Body of pancreas (tissue), 4 donors: Measurements from ENCODE around the gene MOXD1.

Source experiments
- POLR2A ChIP-seq, 3 donors: fragments of 450-650 bp; IDR thresholded peaks; one replicate each; pipeline ENCODE4 v1.6.1; 2016; ENCODE audit warnings: antibody characterized with exemption in 3 of 3, mild to moderate bottlenecking in 2 of 3
- TF ChIP-seq, protein P1 (sequence below), 7 experiments: fragments of 450-650 bp in 4 of 7; fragments of 200-600 bp in 3 of 7; sonication (generic) in 3 of 7; IDR thresholded peaks; one replicate each; pipeline ENCODE4 v1.5.1; 2016 to 2019; ENCODE audit warnings: antibody characterized with exemption in 7 of 7

DNA sequence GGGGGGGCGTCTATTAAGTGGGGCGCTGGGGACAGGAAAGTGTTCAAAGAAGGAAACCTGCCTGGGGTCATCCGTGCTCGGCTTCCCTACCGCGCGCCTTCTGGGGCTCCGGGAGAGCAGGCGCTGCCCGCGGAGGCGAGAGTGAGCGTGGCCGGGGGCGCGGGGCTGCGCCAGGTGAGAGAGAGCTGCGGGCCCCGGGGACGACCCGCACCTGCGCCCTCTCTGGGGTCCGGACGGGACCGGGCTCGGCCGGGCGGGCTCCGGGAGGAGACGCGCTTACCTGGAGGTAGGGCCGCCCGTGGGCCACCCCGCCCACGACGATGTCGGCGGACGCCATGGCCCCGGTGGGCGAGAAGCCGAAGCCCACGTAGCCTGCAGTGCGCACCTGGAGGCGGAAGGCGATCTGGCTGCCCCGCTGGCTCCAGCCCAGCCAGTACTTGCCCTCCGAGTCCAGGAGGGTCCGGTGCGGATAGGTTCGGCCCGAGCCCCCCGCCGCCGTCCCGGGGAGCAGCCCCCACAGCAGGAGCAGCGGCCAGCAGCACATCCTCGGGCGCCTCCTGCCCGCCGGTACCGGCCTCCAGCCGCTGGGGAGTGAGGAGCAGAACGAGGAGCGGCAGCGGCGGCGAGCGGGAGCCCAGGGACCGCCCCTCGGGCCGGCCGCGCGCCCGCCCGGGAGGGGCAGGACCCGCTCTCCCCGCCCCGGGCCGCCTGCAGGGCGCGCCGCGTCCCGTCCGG, at the start of gene MOXD1:
- TF ChIP-seq, protein P1, sequence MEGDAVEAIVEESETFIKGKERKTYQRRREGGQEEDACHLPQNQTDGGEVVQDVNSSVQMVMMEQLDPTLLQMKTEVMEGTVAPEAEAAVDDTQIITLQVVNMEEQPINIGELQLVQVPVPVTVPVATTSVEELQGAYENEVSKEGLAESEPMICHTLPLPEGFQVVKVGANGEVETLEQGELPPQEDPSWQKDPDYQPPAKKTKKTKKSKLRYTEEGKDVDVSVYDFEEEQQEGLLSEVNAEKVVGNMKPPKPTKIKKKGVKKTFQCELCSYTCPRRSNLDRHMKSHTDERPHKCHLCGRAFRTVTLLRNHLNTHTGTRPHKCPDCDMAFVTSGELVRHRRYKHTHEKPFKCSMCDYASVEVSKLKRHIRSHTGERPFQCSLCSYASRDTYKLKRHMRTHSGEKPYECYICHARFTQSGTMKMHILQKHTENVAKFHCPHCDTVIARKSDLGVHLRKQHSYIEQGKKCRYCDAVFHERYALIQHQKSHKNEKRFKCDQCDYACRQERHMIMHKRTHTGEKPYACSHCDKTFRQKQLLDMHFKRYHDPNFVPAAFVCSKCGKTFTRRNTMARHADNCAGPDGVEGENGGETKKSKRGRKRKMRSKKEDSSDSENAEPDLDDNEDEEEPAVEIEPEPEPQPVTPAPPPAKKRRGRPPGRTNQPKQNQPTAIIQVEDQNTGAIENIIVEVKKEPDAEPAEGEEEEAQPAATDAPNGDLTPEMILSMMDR (IDR thresholded peaks at IDR 0.05), result peak in 1 of 7 experiments; percentile 27
- TF ChIP-seq POLR2A (IDR thresholded peaks at IDR 0.05), result no peak
